Measurements from ENCODE around the gene FSTL5.

FSTL5 gene

GRCh38 chr4:161336621-161337020 lies 827.2 kb downstream of the FSTL5 start:
- TF ChIP-seq POLR2AphosphoS5 (IDR thresholded peaks at IDR 0.05; ENCODE audit: low read depth, low read length) (no peak), TAF1 (IDR thresholded peaks at IDR 0.05; ENCODE audit: borderline replicate concordance, insufficient read depth, low read length) (no peak), FOXP2 (optimal IDR thresholded peaks at IDR 0.05; ENCODE audit: borderline replicate concordance, extremely low read depth, extremely low read length, insufficient read depth) (no peak), SIN3A (IDR thresholded peaks at IDR 0.05; ENCODE audit: borderline replicate concordance, insufficient read depth, low read length) (no peak)
- TF ChIP-seq, protein P1, sequence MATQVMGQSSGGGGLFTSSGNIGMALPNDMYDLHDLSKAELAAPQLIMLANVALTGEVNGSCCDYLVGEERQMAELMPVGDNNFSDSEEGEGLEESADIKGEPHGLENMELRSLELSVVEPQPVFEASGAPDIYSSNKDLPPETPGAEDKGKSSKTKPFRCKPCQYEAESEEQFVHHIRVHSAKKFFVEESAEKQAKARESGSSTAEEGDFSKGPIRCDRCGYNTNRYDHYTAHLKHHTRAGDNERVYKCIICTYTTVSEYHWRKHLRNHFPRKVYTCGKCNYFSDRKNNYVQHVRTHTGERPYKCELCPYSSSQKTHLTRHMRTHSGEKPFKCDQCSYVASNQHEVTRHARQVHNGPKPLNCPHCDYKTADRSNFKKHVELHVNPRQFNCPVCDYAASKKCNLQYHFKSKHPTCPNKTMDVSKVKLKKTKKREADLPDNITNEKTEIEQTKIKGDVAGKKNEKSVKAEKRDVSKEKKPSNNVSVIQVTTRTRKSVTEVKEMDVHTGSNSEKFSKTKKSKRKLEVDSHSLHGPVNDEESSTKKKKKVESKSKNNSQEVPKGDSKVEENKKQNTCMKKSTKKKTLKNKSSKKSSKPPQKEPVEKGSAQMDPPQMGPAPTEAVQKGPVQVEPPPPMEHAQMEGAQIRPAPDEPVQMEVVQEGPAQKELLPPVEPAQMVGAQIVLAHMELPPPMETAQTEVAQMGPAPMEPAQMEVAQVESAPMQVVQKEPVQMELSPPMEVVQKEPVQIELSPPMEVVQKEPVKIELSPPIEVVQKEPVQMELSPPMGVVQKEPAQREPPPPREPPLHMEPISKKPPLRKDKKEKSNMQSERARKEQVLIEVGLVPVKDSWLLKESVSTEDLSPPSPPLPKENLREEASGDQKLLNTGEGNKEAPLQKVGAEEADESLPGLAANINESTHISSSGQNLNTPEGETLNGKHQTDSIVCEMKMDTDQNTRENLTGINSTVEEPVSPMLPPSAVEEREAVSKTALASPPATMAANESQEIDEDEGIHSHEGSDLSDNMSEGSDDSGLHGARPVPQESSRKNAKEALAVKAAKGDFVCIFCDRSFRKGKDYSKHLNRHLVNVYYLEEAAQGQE (IDR thresholded peaks at IDR 0.05; ENCODE audit: insufficient read depth in 1 of 2, low read depth in 2 of 2, low read length in 2 of 2) = no peak

DNA sequence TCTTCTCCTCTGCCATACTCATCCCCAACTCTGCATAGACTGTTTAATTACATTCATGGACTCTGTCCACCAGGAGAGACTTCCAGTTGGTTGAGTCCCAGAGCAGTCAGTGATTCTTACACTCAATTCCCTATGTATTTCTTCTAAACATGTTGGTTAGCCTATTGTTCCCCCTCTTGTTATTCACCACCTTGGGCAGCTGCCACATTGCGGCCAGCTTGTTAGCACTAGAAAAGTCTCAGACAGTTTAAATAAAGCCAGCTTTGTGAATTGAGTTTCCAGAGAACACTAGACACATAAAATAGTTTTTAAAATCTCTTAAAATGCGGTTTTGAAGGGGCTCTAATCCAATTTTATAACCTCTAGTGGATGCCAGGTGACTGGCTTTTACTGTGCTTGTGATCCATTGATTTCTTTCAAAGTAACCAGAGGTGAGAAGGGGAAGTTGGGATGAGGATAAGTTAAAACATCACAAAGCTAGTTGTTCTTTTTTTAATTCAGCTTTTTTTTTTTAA lies 827.7 kb downstream of the FSTL5 start:
- TF ChIP-seq POLR2AphosphoS5 (IDR thresholded peaks at IDR 0.05; ENCODE audit: low read depth, low read length) (no peak), TAF1 (IDR thresholded peaks at IDR 0.05; ENCODE audit: borderline replicate concordance, insufficient read depth, low read length) (no peak), SIN3A (IDR thresholded peaks at IDR 0.05; ENCODE audit: borderline replicate concordance, insufficient read depth, low read length) (no peak), FOXP2 (optimal IDR thresholded peaks at IDR 0.05; ENCODE audit: borderline replicate concordance, extremely low read depth, extremely low read length, insufficient read depth) (no peak)
- TF ChIP-seq, protein P1 (IDR thresholded peaks at IDR 0.05; ENCODE audit: insufficient read depth in 1 of 2, low read depth in 2 of 2, low read length in 2 of 2) = no peak
